Loucy (cell line): ENCODE results near the gene CDCA4.

Experiments
- H2AFZ ChIP-seq: fragments of 200-600 bp; sonication (generic); 2 replicates; pipeline ENCODE4 v1.6.0; 2016; ENCODE audit warnings: antibody characterized with exemption, mild to moderate bottlenecking, low read length, moderate library complexity
- H3F3A ChIP-seq: fragments of 200-600 bp; 2 replicates; pipeline ENCODE4 v1.6.0; 2016; ENCODE audit warnings: antibody characterized with exemption, low read depth, mild to moderate bottlenecking
- H3K27me3 ChIP-seq: fragments of 200-600 bp; sonication (generic); 2 replicates; pipeline ENCODE4 v1.6.1; 2014; ENCODE audit warnings: low read length, mild to moderate bottlenecking; ENCODE audit not compliant: insufficient read depth, poor library complexity, severe bottlenecking
- H3K36me3 ChIP-seq: fragments of 200-600 bp; sonication (generic); 2 replicates; pipeline ENCODE4 v1.6.1; 2016; ENCODE audit warnings: low read length; ENCODE audit not compliant: insufficient read depth
- H3K4me1 ChIP-seq: fragments of 200-600 bp; sonication (generic); 2 replicates; pipeline ENCODE4 v1.5.1; 2014; ENCODE audit warnings: low read length, mild to moderate bottlenecking; ENCODE audit not compliant: insufficient read depth, poor library complexity, severe bottlenecking
- H3K4me2 ChIP-seq: fragments of 200-600 bp; sonication (generic); 2 replicates; pipeline ENCODE4 v1.6.0; 2014; ENCODE audit warnings: antibody characterized with exemption, low read length, low read depth, mild to moderate bottlenecking; ENCODE audit not compliant: poor library complexity, severe bottlenecking
- H3K4me3 ChIP-seq: fragments of 200-600 bp; sonication (generic); 2 replicates; pipeline ENCODE4 v1.5.1; 2014; ENCODE audit warnings: low read length, mild to moderate bottlenecking, mixed read lengths; ENCODE audit not compliant: poor library complexity, severe bottlenecking
- H3K79me2 ChIP-seq: fragments of 200-600 bp; sonication (generic); 2 replicates; pipeline ENCODE4 v1.6.1; 2014; ENCODE audit warnings: low read length; ENCODE audit not compliant: insufficient read depth
- H3K9ac ChIP-seq: fragments of 200-600 bp; sonication (generic); 2 replicates; pipeline ENCODE4 v1.6.0; 2014; ENCODE audit warnings: mild to moderate bottlenecking, low read depth, low read length, moderate library complexity; ENCODE audit not compliant: poor library complexity, severe bottlenecking
- H3K9me2 ChIP-seq: fragments of 200-600 bp; sonication (generic); replicated peaks from 2 replicates; pipeline ENCODE4 v1.6.1; 2016; ENCODE audit warnings: low read depth, low read length, mixed read lengths
- H3K9me3 ChIP-seq: fragments of 200-600 bp; sonication (generic); 2 replicates; pipeline ENCODE4 v1.6.1; 2014; ENCODE audit warnings: mild to moderate bottlenecking, antibody characterized with exemption, low read length, low read depth; ENCODE audit not compliant: insufficient read depth
- H4K20me1 ChIP-seq: fragments of 200-600 bp; sonication (generic); 2 replicates; pipeline ENCODE4 v1.6.0; 2014; ENCODE audit warnings: antibody characterized with exemption, low read length, mild to moderate bottlenecking; ENCODE audit not compliant: insufficient read depth, poor library complexity, severe bottlenecking
- CTCF ChIP-seq: fragments of 200-600 bp; sonication (generic); conservative IDR thresholded peaks from 2 replicates; pipeline ENCODE4 v1.5.1; 2014; ENCODE audit warnings: mild to moderate bottlenecking, antibody characterized with exemption, low read length
- EZH2phosphoT487 ChIP-seq: fragments of 200-600 bp; IDR thresholded peaks from 2 replicates; pipeline ENCODE4 v1.6.1; 2018; ENCODE audit warnings: antibody characterized with exemption, mild to moderate bottlenecking, moderate library complexity, borderline replicate concordance

CDCA4 gene

GRCh38 chr14:104966981-104967385 lies 53.9 kb downstream of the CDCA4 start:
- Histone ChIP-seq H3K9me3 (no peaks in the 10 kb centered on the region), H3K9ac (no peak overlapping the region), H3K36me3 (no peaks in the 10 kb centered on the region), H3K4me3 (no peak overlapping the region), H4K20me1 (no peaks in the 10 kb centered on the region), H2AFZ (no peak overlapping the region), H3K4me2 (no peak overlapping the region), H3K4me1 (no peaks in the 10 kb centered on the region), H3K9me2 (no peaks in the 10 kb centered on the region), H3F3A (no peaks in the 10 kb centered on the region), H3K27me3 (no peaks in the 10 kb centered on the region), H3K79me2 (no peaks in the 10 kb centered on the region)
- TF ChIP-seq CTCF (no peak), EZH2phosphoT487 (no peak)

GRCh38 chr14:104966261-104966865 lies 54.5 kb downstream of the CDCA4 start:
- Histone ChIP-seq H3F3A (no peaks in the 10 kb centered on the region), H3K4me3 (no peak overlapping the region), H3K9me2 (no peaks in the 10 kb centered on the region), H3K4me2 (no peak overlapping the region), H2AFZ (no peak overlapping the region), H4K20me1 (no peaks in the 10 kb centered on the region), H3K9me3 (no peaks in the 10 kb centered on the region), H3K9ac (no peak overlapping the region), H3K4me1 (no peaks in the 10 kb centered on the region), H3K27me3 (no peaks in the 10 kb centered on the region), H3K79me2 (no peaks in the 10 kb centered on the region), H3K36me3 (no peaks in the 10 kb centered on the region)
- TF ChIP-seq CTCF: no peak
- no peak for TF ChIP-seq EZH2phosphoT487

- no peaks in the 10 kb centered on the region for H3K27me3 ChIP-seq
- no peak overlapping the region for H2AFZ ChIP-seq
- no peak for TF ChIP-seq EZH2phosphoT487
- TF ChIP-seq CTCF: no peak
- no peaks in the 10 kb centered on the region for H3K79me2 ChIP-seq
- H3F3A ChIP-seq: no peaks in the 10 kb centered on the region
- no peak overlapping the region for H3K4me2 ChIP-seq
- H3K9me3 ChIP-seq: no peaks in the 10 kb centered on the region
- H4K20me1 ChIP-seq: no peaks in the 10 kb centered on the region
- H3K4me1 ChIP-seq: no peaks in the 10 kb centered on the region
- H3K9ac ChIP-seq: no peak overlapping the region
- H3K36me3 ChIP-seq: no peaks in the 10 kb centered on the region
- H3K9me2 ChIP-seq: no peaks in the 10 kb centered on the region
- no peak overlapping the region for H3K4me3 ChIP-seq
Observed at GRCh38 chr14:104965561-104966231, 55.2 kb downstream of the CDCA4 start.
